ENCODE data around the gene FAM131B. TPM values are rescaled to one million over a fixed set of nuclear protein-coding genes. Genes with fewer than 3 reads are reported as not detected.

FAM131B gene
- total and polyA plus RNA-seq, 2 of the 8 experiments (the other 6 are each of a cell fraction or from before 2014, with no cell fraction given): 23.1 to 38.2 TPM

- TF ChIP-seq CHD7 (IDR thresholded peaks at IDR 0.05; ENCODE audit: insufficient replicate concordance, low read length) (no peak), CEBPB (IDR thresholded peaks at IDR 0.05; ENCODE audit: low read depth, low read length) (no peak), KDM5A (IDR thresholded peaks at IDR 0.05; ENCODE audit: low read length) (no peak), CTBP2 (IDR thresholded peaks at IDR 0.05; ENCODE audit: borderline replicate concordance, insufficient read depth, insufficient read length, low read length) (no peak), MAFK (IDR thresholded peaks at IDR 0.05; ENCODE audit: low read depth, low read length) (no peak), SP1 (IDR thresholded peaks at IDR 0.05; ENCODE audit: low read depth, low read length) (no peak), SAP30 (IDR thresholded peaks at IDR 0.05; ENCODE audit: insufficient read depth, insufficient replicate concordance, low read length) (no peak), POLR2AphosphoS5 (IDR thresholded peaks at IDR 0.05; ENCODE audit: low read depth, low read length) (no peak), JUN (IDR thresholded peaks at IDR 0.05; ENCODE audit: low read depth, low read length) (no peak), TEAD4 (IDR thresholded peaks at IDR 0.05; ENCODE audit: low read depth, low read length) (no peak), YY1 (IDR thresholded peaks at IDR 0.05; ENCODE audit: low read depth, low read length) (no peak)
These were observed 42.9 kb upstream of the FAM131B start (continued) for GRCh38 chr7:143405173-143406001.
